Left cardiac atrium (tissue), 4 donors: ENCODE data around the gene LIMK1. TPM values are rescaled to one million over a fixed set of nuclear protein-coding genes. Genes with fewer than 3 reads are reported as not detected.
"Not testable (repeated sequence)": the region's sequence is repeated elsewhere in the genome, so short reads cannot be mapped to it uniquely, and the experiment has no call there.

Experiments
- ATAC-seq, 2 donors: fragments of 200-7000 bp; cut with Tn5 transposase; one replicate each; pipeline ENCODE4 v1.9.1; 2020; ENCODE audit warnings: mild to moderate bottlenecking in 2 of 2, moderate library complexity in 2 of 2
- DNase-seq: peaks from one replicate; pipeline ENCODE4 v3.0.0-alpha.2; 2020
- intact Hi-C, 2 donors: fragments of 100-400 bp; cut with DNase I; formaldehyde crosslinking; loops; one replicate each; pipeline versions ENCODE4 v1.14.1 to v1.15.1; 2022 to 2023
- total RNA-seq, 2 donors: library from RNA; stranded (reverse); fragmentation: NEBNext Ultra II Directional; extraction: Animal tissue kit (Norgen Biotek cat#: 25700); gene quantifications; one replicate each; pipeline ENCODE4 v1.2.1, GENCODE V29; 2021
- donor health status: DM: no; HTN: yes; CAD: no.
- donor health status: DM: no; HTN: yes; CAD: no; lungs with severe emphysema.
- donor health status: DM: yes; HTN: yes; CAD: no.
- donor health status: Dilated cardiomyopathy.

Gene LIMK1
- total RNA-seq, 2 donors from 2014 or later = 11.4 to 11.6 TPM

DNA sequence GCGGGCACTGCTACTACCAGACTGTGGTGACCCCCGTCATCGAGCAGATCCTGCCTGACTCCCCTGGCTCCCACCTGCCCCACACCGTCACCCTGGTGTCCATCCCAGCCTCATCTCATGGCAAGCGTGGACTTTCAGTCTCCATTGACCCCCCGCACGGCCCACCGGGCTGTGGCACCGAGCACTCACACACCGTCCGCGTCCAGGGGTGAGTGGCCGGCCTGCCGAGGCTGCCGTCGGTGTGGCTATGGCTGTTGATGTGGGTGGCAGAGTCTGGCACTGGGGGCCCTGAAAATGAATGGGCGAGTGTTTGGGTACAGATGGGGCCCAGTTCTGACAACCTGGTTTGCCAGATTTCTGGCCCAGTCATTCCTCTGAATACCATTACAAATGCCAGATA is 15.4 kb downstream of the LIMK1 start:
- intact Hi-C loops = no loop called here
- ATAC-seq (no peak), DNase-seq (no peak)

DNA sequence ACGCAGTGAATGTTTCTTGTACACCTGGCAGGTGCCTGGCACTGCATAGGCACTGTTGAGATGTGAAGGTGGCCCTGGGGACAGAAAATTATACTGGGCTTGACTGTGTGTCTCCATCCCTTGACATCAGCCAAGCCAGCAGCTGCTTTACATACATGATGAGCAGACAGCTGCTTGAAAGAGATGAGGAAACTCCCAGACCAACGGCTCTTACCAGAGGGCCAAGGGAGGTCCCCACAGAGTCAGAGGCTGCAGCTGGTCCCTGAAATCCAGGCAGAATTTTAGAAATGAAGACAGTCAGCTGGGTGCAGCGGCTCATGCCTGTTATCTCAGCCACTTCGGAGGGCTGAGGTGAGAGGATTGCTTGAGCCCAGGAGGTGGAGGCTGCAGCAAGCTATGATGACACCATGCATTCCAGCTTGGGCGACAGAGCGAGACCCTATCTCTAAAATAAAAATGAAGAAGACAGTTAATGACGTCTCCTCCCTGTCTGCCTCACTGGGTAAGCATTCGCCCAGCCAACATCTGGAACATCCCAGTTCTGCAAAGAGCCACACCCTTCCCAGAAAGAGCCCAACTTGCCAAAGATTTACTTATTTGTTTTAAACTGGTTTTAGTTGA is 17.6 kb downstream of the LIMK1 start:
- ATAC-seq (peak in 1 of 2 donors; percentile 60), DNase-seq (no peak)
- intact Hi-C loops = no loop called here

DNA sequence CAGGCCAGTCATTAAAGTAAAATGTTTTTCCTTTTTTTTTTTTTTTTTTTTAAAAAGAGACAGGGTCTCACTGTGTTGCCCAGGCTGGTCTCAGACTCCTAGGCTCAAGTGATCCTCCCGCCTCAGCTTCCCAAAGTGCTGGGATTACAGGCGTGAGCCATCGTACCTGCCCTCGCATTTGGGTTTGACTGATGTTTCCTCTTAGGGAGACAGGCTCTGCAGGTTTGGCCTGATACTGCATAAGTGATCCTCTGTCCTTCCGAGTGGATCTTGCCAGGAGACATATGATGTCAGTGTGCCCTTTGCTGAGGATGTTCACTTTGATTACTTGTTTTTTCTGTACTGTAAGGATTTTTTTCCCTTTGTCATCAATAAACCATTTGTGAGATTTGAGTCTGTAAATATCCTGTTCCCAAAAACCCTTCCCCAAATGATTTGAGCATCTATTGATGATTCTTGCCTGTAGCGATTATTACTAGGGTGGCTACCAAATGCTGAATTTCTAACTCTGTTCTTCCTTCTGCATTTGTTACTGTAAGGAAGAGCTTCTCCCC is 19.7 kb downstream of the LIMK1 start:
- intact Hi-C loops = no loop called here
- DNase-seq = no peak
- ATAC-seq = no peak

DNA sequence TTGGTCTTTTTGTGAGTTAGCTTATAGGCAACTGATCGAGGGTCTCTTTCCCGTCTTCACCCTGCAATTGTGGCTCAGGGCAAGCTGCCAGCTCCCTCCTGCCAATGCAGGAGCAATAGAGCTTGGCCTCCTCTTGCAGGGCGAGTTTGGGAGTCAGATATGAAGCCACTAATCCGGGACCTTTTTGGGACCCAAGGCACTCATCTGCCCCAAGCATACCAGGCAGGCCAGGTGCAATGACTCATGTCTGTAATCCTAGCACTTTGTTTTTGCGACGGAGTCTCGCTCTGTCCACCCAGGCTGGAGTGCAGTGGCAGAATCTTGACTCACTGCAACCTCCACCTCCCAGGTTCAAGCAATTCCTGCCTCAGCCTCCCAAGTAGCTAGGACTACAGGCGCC is 21.1 kb downstream of the LIMK1 start:
- no peak for DNase-seq
- intact Hi-C loops = no loop called here
- no peak for ATAC-seq

DNA sequence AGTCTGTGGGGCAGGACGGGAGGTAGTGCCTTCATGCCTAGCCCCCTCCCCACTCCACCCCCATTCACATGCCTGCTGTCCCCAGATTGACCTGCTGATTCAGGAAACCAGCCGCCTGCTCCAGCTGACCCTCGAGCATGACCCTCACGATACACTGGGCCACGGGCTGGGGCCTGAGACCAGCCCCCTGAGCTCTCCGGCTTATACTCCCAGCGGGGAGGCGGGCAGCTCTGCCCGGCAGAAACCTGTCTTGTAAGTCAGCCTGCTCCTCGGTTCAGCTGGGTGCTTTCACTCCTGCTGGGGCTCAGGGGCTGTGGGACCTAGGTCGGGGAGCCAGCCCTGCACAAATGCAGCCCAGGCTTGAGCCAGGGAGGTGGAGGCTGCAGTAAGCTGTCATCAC is 22.4 kb downstream of the LIMK1 start:
- ATAC-seq (no peak), DNase-seq (no peak)
- intact Hi-C loops = no loop called here

DNA sequence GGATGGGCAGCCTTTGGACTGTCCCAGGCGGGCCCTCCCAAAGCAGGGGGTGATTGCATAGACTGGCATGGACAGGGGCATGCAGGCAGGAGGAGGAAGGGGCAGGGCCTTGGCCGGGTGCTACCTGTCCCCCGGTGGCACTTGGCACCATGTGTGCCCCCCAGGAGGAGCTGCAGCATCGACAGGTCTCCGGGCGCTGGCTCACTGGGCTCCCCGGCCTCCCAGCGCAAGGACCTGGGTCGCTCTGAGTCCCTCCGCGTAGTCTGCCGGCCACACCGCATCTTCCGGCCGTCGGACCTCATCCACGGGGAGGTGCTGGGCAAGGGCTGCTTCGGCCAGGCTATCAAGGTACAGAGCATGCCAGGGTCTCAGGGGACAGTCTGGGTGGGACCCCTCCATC is 23.2 kb downstream of the LIMK1 start:
- no peak for ATAC-seq
- intact Hi-C loops = no loop called here
- DNase-seq = no peak

DNA sequence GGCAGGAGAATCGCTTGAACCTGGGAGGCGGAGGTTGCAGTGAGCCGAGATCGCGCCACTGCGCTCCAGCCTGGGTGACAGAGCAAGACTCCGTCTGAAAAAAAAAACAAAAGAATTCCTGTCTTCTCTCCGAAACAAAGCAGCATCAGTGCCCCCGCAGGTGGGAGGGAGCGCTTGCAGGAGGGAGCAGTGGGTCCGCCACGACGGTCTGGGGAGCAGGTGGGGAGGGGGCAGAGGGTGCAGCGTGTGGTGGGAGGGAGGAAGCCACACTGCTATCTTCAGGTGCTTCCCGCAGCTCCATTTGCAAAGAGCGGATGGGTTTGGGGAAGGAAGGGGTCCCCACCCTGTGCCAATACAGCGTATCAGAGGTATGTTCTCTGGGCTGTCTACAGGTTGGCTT is 31.7 kb downstream of the LIMK1 start:
- ATAC-seq = no peak
- DNase-seq = no peak
- intact Hi-C loops = no loop called here

DNA sequence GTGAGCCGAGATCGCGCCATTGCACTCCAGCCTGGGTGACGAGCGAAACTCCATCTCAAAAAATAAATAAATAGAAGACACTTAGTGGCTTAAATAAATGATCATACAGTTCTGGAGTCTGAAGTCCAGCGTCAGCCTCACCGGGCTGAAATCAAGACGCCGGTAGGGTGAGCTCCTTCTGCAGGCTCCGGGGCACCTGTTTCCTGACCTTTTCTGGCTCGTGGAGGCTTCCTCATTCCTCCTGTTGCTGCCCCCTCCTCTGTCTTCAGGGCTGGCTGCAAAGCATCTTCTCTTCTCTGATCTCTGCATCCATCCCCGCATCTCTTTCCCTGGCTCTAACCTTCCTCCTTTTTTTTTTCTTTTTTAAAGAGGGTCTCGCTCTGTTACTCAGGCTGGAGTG is 32.8 kb downstream of the LIMK1 start:
- intact Hi-C loops = no loop called here
- DNase-seq = no peak
- no peak for ATAC-seq

DNA sequence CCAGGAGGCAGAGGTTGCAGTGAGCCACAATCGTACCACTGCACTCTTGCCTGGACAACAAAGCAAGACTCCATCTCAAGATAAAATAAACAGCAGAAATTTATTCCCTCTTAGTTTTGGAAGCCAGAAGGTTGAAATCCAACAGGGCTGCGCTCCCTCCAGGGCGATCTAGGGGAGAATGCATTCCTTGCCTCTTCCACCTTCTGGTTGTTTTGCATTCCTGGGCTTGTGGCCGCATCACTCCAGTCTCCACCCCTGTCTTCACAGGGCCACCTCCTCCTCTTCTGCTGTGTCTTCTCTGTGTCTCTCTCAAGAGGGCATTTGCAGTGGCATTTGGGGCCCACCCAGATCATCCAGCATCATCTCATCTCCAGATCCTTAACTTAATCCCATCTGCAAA is 36.2 kb downstream of the LIMK1 start:
- DNase-seq (no peak), ATAC-seq (no peak)
- intact Hi-C loops = no loop called here

DNA sequence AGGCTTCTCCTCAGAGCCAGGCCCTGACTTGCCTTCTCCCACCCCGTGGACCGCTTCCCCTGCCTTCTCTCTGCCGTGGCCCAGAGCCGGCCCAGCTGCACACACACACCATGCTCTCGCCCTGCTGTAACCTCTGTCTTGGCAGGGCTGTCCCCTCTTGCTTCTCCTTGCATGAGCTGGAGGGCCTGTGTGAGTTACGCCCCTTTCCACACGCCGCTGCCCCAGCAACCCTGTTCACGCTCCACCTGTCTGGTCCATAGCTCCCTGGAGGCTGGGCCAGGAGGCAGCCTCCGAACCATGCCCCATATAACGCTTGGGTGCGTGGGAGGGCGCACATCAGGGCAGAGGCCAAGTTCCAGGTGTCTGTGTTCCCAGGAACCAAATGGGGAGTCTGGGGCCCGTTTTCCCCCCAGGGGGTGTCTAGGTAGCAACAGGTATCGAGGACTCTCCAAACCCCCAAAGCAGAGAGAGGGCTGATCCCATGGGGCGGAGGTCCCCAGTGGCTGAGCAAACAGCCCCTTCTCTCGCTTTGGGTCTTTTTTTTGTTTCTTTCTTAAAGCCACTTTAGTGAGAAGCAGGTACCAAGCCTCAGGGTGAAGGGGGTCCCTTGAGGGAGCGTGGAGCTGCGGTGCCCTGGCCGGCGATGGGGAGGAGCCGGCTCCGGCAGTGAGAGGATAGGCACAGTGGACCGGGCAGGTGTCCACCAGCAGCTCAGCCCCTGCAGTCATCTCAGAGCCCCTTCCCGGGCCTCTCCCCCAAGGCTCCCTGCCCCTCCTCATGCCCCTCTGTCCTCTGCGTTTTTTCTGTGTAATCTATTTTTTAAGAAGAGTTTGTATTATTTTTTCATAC is 38.0 kb downstream of the LIMK1 start:
- ATAC-seq (peak in 1 of 2 donors; percentile 15), DNase-seq (no peak)
- intact Hi-C loops = no loop called here

DNA sequence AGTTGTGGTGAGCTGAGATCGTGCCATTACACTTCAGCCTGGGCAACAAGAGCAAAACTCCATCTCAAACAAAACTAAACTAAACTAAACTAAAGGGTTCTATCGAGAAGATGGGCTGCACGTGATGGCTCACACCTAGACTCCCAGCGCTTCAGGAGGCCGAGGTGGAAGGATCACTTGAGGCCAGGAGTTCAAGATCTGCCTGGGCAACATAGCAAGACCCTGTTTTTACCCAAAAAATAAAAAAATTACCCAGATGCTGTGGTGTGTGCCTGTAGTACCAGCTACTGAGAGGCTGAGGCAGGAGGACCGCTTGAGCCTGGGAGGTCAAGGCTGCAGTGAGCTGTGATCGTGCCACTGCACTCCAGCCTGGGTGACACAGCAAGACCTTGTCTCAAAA is 40.3 kb downstream of the LIMK1 start:
- DNase-seq, intact Hi-C loops, ATAC-seq: not testable (repeated sequence)

DNA sequence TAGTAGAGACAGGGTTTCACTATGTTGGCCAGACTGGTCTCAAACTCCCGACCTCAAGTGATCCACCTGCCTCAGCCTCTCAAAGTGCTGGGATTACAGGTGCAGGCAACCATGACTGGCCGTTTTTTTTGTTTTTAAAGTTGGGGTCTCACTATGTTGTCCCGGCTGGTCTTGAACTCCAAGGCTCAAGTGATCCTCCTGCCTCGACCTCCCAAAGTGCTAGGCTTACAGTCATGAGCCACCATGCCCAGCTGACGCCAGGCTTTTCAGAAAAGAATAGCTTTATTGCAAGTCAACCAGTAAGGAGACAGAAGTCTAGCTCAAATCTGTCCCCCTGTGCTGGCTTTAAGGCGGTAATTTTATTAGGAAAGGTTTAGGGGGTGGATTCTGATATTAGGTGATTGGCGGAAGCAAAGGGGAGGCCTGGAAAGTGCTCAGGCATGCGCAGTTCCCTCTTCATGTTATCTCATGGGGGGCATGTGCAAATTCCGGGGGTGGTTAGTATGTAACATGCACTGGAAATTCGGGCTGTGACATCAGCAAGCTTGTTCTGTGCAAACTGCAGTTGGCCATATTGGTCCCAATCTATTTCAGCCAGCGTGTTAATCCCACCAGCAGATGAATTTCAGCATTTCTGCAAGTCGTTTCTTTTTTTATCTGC is 42.7 kb downstream of the LIMK1 start:
- no peak for DNase-seq
- intact Hi-C loops = no loop called here
- ATAC-seq = no peak

DNA sequence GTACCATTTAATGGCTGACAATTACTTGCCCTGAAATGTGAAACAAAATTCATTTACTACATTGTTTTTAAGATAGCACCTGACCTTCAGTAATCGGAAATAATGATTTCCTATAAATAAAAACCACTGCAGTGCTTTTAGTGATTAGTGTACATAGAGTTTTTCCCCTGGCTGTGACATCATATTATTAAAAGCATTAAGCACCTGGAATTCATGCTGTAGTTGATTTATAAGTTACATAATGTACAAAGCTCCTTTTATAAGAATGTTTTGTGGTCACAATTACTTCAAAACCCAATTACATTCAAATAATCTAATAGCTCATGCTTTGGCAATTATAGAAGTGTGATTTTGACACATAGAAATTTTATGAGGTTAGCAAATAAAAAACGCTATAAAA is 46.3 kb downstream of the LIMK1 start:
- DNase-seq (no peak), ATAC-seq (no peak)
- intact Hi-C loops = no loop called here

DNA sequence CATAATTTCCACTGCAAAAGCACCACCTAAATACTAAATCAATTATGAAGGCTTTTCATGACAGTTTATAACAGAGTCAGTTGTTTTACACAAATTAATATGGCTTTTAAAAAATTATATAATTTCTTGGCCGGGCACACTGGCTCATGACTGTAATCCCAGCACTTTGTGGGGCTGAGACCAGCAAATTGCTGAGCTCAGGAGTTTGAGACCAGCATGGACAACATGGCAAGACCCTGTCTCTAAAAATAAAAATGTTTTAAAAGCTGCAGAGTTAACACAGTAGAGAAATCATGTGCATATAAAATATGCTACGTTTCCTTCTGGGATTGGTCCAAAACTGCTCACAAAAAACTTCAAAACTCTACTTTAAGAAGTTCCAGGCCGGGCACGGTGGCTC is 46.9 kb downstream of the LIMK1 start:
- DNase-seq = no peak
- intact Hi-C loops = no loop called here
- no peak for ATAC-seq

DNA sequence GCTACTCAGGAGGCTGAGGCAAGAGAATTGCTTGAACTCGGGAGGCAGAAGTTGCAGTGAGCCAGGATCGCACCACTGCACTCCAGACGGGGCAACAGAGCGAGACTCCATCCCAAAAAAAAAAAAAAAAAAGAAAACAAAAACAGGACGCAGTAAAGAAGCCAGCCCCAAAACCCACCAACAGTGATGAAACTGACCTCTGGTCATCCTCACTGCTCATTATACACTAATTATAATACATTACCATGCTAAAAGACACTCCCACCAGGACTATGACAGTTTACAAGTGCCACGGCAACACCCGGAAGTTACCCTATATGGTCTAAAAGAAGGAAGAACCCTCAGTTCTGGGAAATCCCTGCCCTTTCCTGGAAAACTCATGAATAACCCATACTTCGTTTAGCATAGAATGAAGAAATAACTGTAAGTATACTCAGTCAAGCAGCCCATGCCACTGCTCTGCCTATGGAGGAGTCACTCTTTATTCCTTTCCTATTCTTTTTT is 50.6 kb downstream of the LIMK1 start:
- ATAC-seq (no peak), DNase-seq (no peak)
- intact Hi-C loops = no loop called here

DNA sequence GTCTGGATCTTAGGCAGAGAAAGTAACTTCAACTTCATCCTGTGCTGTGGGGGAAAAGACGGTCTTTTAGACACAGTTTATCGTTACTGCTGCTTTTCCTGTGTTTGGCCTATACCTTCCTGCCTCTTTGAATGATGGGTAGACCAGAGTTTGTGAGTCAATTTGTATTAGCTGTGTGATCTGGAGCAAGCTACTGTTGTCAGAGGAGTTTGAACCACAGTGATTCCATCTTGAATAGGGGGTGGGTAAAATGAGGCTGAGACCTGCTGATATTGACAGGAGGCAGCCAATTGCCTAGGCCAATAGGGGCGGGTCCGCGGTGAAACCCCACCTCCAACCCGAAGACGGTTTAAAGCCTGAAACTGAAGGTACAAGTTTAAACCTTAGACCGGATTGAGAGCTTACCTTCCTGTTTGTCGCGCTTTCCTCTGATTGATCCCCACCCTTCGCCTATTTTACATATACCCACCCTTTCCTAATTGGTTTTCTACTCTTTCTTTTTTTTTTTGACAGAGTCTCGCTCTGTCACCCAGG is 54.8 kb downstream of the LIMK1 start:
- intact Hi-C loops = no loop called here
- no peak for DNase-seq
- no peak for ATAC-seq

DNA sequence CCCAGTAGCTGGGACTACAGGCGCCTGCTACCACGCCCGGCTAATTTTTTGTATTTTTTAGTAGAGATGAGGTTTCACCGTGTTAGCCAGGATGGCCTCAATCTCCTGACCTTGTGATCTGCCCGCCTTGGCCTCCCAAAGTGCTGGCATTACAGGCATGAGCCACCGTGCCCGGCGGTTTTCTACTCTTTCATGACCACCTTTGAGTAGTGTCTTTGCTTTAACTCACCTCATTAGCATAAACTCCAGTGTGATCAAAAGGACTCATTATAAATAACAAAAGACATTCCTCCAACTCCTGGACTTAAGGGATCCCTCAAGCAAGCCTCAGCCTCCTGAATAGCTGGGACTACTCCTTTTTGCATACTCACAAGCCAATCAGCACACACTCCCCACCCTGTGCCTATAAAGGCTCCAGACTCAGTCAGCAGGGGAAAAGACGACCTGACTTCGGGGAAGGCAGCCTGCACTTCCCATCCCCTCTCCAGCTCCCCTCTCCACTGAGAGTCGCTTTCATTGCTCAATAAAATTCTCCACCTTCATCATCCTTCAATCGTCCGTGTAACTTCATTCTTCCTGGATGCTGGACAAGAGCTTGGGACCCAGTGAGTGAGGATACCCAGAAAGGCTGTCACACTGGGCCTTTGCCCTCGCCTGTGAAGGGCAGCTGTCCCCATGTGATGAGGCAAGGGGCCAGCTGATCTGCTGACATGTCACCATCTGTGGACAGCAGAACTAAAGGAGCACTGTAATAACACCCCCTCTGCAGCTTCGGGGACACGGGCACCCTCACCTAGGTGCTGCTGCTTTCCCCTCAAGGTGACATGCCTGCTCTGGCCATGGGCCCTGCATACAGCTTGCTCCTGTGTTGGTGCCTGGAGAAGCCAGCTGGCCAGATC is 55.6 kb downstream of the LIMK1 start:
- intact Hi-C loops = no loop called here
- DNase-seq = no peak
- no peak for ATAC-seq

DNA sequence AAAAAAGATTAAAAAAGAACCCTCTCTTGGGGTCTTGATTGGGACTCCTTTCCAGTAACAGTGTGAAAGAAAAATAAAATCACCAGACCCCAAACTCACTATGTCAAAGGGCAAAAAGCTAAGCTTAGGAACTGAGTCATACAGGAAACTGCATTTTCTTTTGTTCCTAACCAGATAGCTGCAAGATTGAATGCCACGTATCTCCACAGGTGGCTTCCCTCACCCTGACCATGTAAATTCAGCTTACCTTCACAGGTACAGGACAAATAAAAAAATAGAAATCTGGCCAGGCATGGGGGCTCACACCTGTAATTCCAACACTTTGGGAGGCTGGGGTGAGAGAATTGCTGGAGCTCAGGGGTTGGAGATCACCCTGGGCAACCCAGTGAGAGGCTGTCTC is 58.1 kb downstream of the LIMK1 start:
- DNase-seq = no peak
- intact Hi-C loops = no loop called here
- no peak for ATAC-seq

DNA sequence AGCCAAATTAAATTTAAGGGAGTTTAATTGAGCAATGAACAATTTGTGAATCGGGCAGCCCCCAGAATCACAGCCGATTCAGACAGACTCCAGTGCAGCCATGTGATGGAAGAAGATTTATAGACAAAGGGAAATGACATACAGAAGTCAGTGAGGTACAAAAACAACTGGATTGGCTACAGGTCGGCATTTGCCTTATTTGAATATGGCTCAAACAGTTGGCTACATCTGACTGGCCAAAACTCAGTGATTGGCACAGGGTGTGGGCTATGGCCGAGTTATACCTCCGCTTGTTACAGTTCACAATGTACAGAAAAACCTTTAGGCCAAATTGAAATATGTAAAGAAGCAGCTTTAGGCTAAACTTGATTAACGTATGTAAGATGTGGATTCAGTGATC is 59.8 kb downstream of the LIMK1 start:
- DNase-seq (no peak), ATAC-seq (no peak)
- intact Hi-C loops = no loop called here
